ENCODE data around the gene ESR2.

Gene ESR2

GRCh38 chr14:64092940-64093339 is 201.2 kb downstream of the ESR2 start:
- H3K27ac ChIP-seq: no peak overlapping the region
- H3K4me1 ChIP-seq (ENCODE audit: control insufficient read depth in 1 of 2, insufficient read depth in 1 of 2, low read depth in 1 of 2, low read length in 1 of 2): no peaks in the 10 kb centered on the region
- no peaks in the 10 kb centered on the region for H3K27me3 ChIP-seq
- peaks cover 85% of the 10 kb centered on the region for H3K36me3 ChIP-seq
- no peak for TF ChIP-seq CTCF (IDR thresholded peaks at IDR 0.05)
- H3K9me3 ChIP-seq: no peaks in the 10 kb centered on the region
- no peak overlapping the region for H3K4me3 ChIP-seq (ENCODE audit: low read depth in 1 of 2, low read length in 1 of 2)

GRCh38 chr14:64092338-64092737 is 201.8 kb downstream of the ESR2 start:
- Histone ChIP-seq H3K4me3 (ENCODE audit: low read depth in 1 of 2, low read length in 1 of 2) (no peak overlapping the region), H3K4me1 (ENCODE audit: control insufficient read depth in 1 of 2, insufficient read depth in 1 of 2, low read depth in 1 of 2, low read length in 1 of 2) (no peaks in the 10 kb centered on the region), H3K27ac (no peak overlapping the region), H3K9me3 (no peaks in the 10 kb centered on the region), H3K27me3 (no peaks in the 10 kb centered on the region), H3K36me3 (peaks cover 84% of the 10 kb centered on the region)
- TF ChIP-seq CTCF (IDR thresholded peaks at IDR 0.05): no peak

GRCh38 chr14:64091217-64091616 is 203.0 kb downstream of the ESR2 start:
- no peak overlapping the region for H3K4me3 ChIP-seq (ENCODE audit: low read depth in 1 of 2, low read length in 1 of 2)
- TF ChIP-seq CTCF (IDR thresholded peaks at IDR 0.05): no peak
- no peaks in the 10 kb centered on the region for H3K27me3 ChIP-seq
- H3K9me3 ChIP-seq: no peaks in the 10 kb centered on the region
- H3K4me1 ChIP-seq (ENCODE audit: control insufficient read depth in 1 of 2, insufficient read depth in 1 of 2, low read depth in 1 of 2, low read length in 1 of 2): no peaks in the 10 kb centered on the region
- peaks cover 75% of the 10 kb centered on the region for H3K36me3 ChIP-seq
- no peak overlapping the region for H3K27ac ChIP-seq

- Histone ChIP-seq H3K27me3 (no peaks in the 10 kb centered on the region), H3K9me3 (no peaks in the 10 kb centered on the region), H3K36me3 (peaks cover 67% of the 10 kb centered on the region)
Observed at GRCh38 chr14:64089920-64090319, 204.3 kb downstream of the ESR2 start.

GRCh38 chr14:64088647-64088964 is 205.6 kb downstream of the ESR2 start:
- no peak for TF ChIP-seq CTCF (IDR thresholded peaks at IDR 0.05)
- H3K4me1 ChIP-seq (ENCODE audit: control insufficient read depth in 1 of 2, insufficient read depth in 1 of 2, low read depth in 1 of 2, low read length in 1 of 2): no peaks in the 10 kb centered on the region
- H3K27ac ChIP-seq: no peak overlapping the region
- peaks cover 69% of the 10 kb centered on the region for H3K36me3 ChIP-seq
- no peak overlapping the region for H3K4me3 ChIP-seq (ENCODE audit: low read depth in 1 of 2, low read length in 1 of 2)
- no peaks in the 10 kb centered on the region for H3K27me3 ChIP-seq
- H3K9me3 ChIP-seq: no peaks in the 10 kb centered on the region

More at GRCh38 chr14:64089920-64090319, 204.3 kb downstream of the ESR2 start:
- Histone ChIP-seq H3K4me3 (ENCODE audit: low read depth in 1 of 2, low read length in 1 of 2) (no peak overlapping the region), H3K4me1 (ENCODE audit: control insufficient read depth in 1 of 2, insufficient read depth in 1 of 2, low read depth in 1 of 2, low read length in 1 of 2) (no peaks in the 10 kb centered on the region), H3K27ac (no peak overlapping the region)
- no peak for TF ChIP-seq CTCF (IDR thresholded peaks at IDR 0.05)

GRCh38 chr14:64082837-64083236 is 211.3 kb downstream of the ESR2 start:
- no peak for TF ChIP-seq CTCF (IDR thresholded peaks at IDR 0.05)
- Histone ChIP-seq H3K4me1 (ENCODE audit: control insufficient read depth in 1 of 2, insufficient read depth in 1 of 2, low read depth in 1 of 2, low read length in 1 of 2) (no peaks in the 10 kb centered on the region), H3K27ac (no peak overlapping the region), H3K9me3 (no peaks in the 10 kb centered on the region), H3K4me3 (ENCODE audit: low read depth in 1 of 2, low read length in 1 of 2) (no peak overlapping the region), H3K36me3 (peaks cover 80% of the 10 kb centered on the region), H3K27me3 (no peaks in the 10 kb centered on the region)

Measured in neutrophil (primary cell).